GM12878 (cell line): ENCODE data around the gene STK10. TPM values are rescaled to one million over a fixed set of nuclear protein-coding genes. Genes with fewer than 3 reads are reported as not detected.

ENCODE experiments used
- ATAC-seq: fragments of 200-7000 bp; cut with Tn5 transposase; 3 replicates; pipeline ENCODE4 v1.9.1; 2020; ENCODE audit warnings: mild to moderate bottlenecking, moderate library complexity
- BruUV-seq: library from RNA; stranded (reverse); fragments of 400-500 nt; replicated peaks from 2 replicates; lab custom pipeline; 2021; lab: Mats Ljungman, UMichigan
- CTCF ChIA-PET: fragments of 300-600 bp; sonication (Branson Sonifier 250); formaldehyde crosslinking; extraction: SDS; loops from one replicate; lab custom pipeline; 2021; ENCODE audit warnings: inconsistent platforms; lab: Yijun Ruan, JAX
- POLR2A ChIA-PET: fragments of 350-600 bp; formaldehyde crosslinking; extraction: SDS; loops from one replicate; lab custom pipeline; 2021; ENCODE audit warnings: inconsistent platforms; lab: Charles Lee
- RAD21 ChIA-PET: fragments of 300-600 bp; sonication (Branson Sonifier 250); formaldehyde crosslinking; loops from one replicate; lab custom pipeline; 2023; ENCODE audit warnings: antibody characterized with exemption; ENCODE audit not compliant: unreplicated experiment; lab: Charles Lee
- SMC1A ChIA-PET: fragments of 300-600 bp; sonication (Branson Sonifier 250); formaldehyde crosslinking; loops from one replicate; lab custom pipeline; 2023; ENCODE audit not compliant: unreplicated experiment, uncharacterized antibody; lab: Charles Lee
- DNase-seq: peaks from one replicate; pipeline ENCODE4 v3.0.0-alpha.2; 2011; ENCODE audit warnings: low read depth, low spot score
- FAIRE-seq: peaks from 3 replicates; lab custom pipeline; 2011; peaks lifted over from hg19 to GRCh38; lab: Jason Lieb, UNC
- H2AFZ ChIP-seq: 2 replicates; pipeline ENCODE4 v1.6.0; 2011; ENCODE audit warnings: low read depth, low read length, control low read depth; ENCODE audit not compliant: control insufficient read depth
- H3K27ac ChIP-seq: 2 replicates; pipeline ENCODE4 v1.5.1; 2011; ENCODE audit warnings: control low read depth; ENCODE audit not compliant: control insufficient read depth, insufficient read depth
- H3K27me3 ChIP-seq, 2 experiments: replicated peaks in 1 of 2; 2 replicates each; pipeline versions ENCODE4 v1.6.0 to v1.6.1; 2011; ENCODE audit warnings: low read length in 1 of 2; ENCODE audit not compliant: control insufficient read depth in 2 of 2, insufficient read depth in 2 of 2
- H3K36me3 ChIP-seq, 2 experiments: 2 replicates each; pipeline ENCODE4 v1.5.1; 2011; ENCODE audit warnings: low read length in 1 of 2; ENCODE audit not compliant: control insufficient read depth in 2 of 2, insufficient read depth in 2 of 2
- H3K4me1 ChIP-seq: 2 replicates; pipeline ENCODE4 v1.6.1; 2011; ENCODE audit warnings: mild to moderate bottlenecking, low read length, moderate library complexity, mixed read lengths; ENCODE audit not compliant: control insufficient read depth, insufficient read depth
- H3K4me2 ChIP-seq: 2 replicates; pipeline ENCODE4 v1.6.0; 2011; ENCODE audit warnings: control low read depth; ENCODE audit not compliant: control insufficient read depth, insufficient read depth
- H3K4me3 ChIP-seq: fragments of 200-600 bp; sonication (generic); 2 replicates; pipeline ENCODE4 v1.5.1; 2016
- H3K79me2 ChIP-seq: 2 replicates; pipeline ENCODE4 v1.6.0; 2011; ENCODE audit warnings: low read length; ENCODE audit not compliant: control insufficient read depth, insufficient read depth
- H3K9ac ChIP-seq: 2 replicates; pipeline ENCODE4 v1.8.0; 2011; ENCODE audit warnings: low read length, control low read depth, mixed read lengths; ENCODE audit not compliant: control insufficient read depth, insufficient read depth
- H3K9me3 ChIP-seq: replicated peaks from 3 replicates; pipeline ENCODE4 v1.5.1; 2011; ENCODE audit warnings: mild to moderate bottlenecking, low read length; ENCODE audit not compliant: control insufficient read depth, insufficient read depth
- H4K20me1 ChIP-seq: 2 replicates; pipeline ENCODE4 v1.6.0; 2011; ENCODE audit not compliant: control insufficient read depth, insufficient read depth
- CTCF ChIP-seq, 3 experiments: IDR thresholded peaks in 2 of 3; conservative IDR thresholded peaks in 1 of 3; 2 replicates each; pipeline ENCODE4 v1.5.1; 2011; ENCODE audit warnings: low read depth in 3 of 3, low read length in 3 of 3, mild to moderate bottlenecking in 3 of 3, control low read depth in 2 of 3, moderate library complexity in 2 of 3, inconsistent platforms in 1 of 3, mixed read lengths in 1 of 3; ENCODE audit not compliant: control insufficient read depth in 2 of 3, insufficient read depth in 1 of 3; ENCODE audit errors: extremely low read depth in 1 of 3
- E2F8 ChIP-seq: fragments of 450-650 bp; IDR thresholded peaks from 2 replicates; pipeline ENCODE4 v1.6.1; 2018; ENCODE audit warnings: mild to moderate bottlenecking, low read depth, moderate library complexity; ENCODE audit not compliant: partially characterized antibody
- ESRRA ChIP-seq: IDR thresholded peaks from 2 replicates; pipeline ENCODE4 v1.6.1; 2012; ENCODE audit warnings: mild to moderate bottlenecking, low read length, improper control_type of control experiment
- HDAC2 ChIP-seq: fragments of 200-600 bp; sonication (generic); IDR thresholded peaks from 2 replicates; pipeline ENCODE4 v1.6.1; 2017
- JUND ChIP-seq: IDR thresholded peaks from 2 replicates; pipeline ENCODE4 v1.6.1; 2012; ENCODE audit warnings: low read depth, mild to moderate bottlenecking, low read length, improper control_type of control experiment, moderate library complexity
- MTA3 ChIP-seq: IDR thresholded peaks from 2 replicates; pipeline ENCODE4 v1.6.1; 2012; ENCODE audit warnings: low read length, inconsistent platforms, borderline replicate concordance
- MYB ChIP-seq: fragments of 150-350 bp; IDR thresholded peaks from 2 replicates; pipeline ENCODE4 v1.6.1; 2014; ENCODE audit warnings: mild to moderate bottlenecking, low read depth, low read length, borderline replicate concordance
- NR2C1 ChIP-seq: fragments of 450-650 bp; IDR thresholded peaks from 2 replicates; pipeline ENCODE4 v1.6.1; 2017; ENCODE audit warnings: antibody characterized with exemption, mild to moderate bottlenecking, moderate library complexity
- NR2C2 ChIP-seq: IDR thresholded peaks from 2 replicates; pipeline ENCODE4 v1.6.1; 2011; ENCODE audit warnings: borderline replicate concordance, low read depth; ENCODE audit not compliant: control insufficient read depth, insufficient read length
- PAX5 ChIP-seq: IDR thresholded peaks from 2 replicates; pipeline ENCODE4 v1.6.1; 2011; ENCODE audit warnings: low read depth, low read length, borderline replicate concordance
- RAD21 ChIP-seq: IDR thresholded peaks from 2 replicates; pipeline ENCODE4 v1.6.1; 2011; ENCODE audit warnings: mild to moderate bottlenecking, low read depth, low read length, moderate library complexity; ENCODE audit not compliant: insufficient read depth
- SKIL ChIP-seq: fragments of 450-650 bp; IDR thresholded peaks from 2 replicates; pipeline ENCODE4 v1.6.1; 2017; ENCODE audit warnings: mild to moderate bottlenecking, low read depth, inconsistent platforms; ENCODE audit not compliant: poor library complexity, severe bottlenecking
- SP1 ChIP-seq: IDR thresholded peaks from one replicate; pipeline ENCODE4 v1.6.1; 2011; ENCODE audit warnings: low read depth, low read length
- SREBF1 ChIP-seq: IDR thresholded peaks from 2 replicates; pipeline ENCODE4 v1.6.1; 2012; ENCODE audit warnings: mild to moderate bottlenecking, low read length
- SUZ12 ChIP-seq: fragments of 200-600 bp; sonication (generic); IDR thresholded peaks from one replicate; pipeline ENCODE4 v1.6.1; 2018; ENCODE audit warnings: antibody characterized with exemption, mild to moderate bottlenecking; ENCODE audit not compliant: unreplicated experiment
- TAF1 ChIP-seq: IDR thresholded peaks from 2 replicates; pipeline ENCODE4 v1.6.1; 2011; ENCODE audit warnings: mild to moderate bottlenecking, low read depth, low read length, borderline replicate concordance
- ZSCAN29 ChIP-seq: fragments of 450-650 bp; IDR thresholded peaks from 2 replicates; pipeline ENCODE4 v1.6.1; 2017; ENCODE audit warnings: mild to moderate bottlenecking, moderate library complexity
- WGBS: methylation state at CpG from one replicate; pipeline ENCODE4 v1.1.6; 2016; ENCODE audit warnings: low lambda C conversion rate; ENCODE audit not compliant: insufficient replicate concordance, insufficient coverage; ENCODE audit errors: missing lambda C conversion rate; 5-methylcytosine and 5-hydroxymethylcytosine counted together
- in situ Hi-C: fragments of 300-500 bp; cut with MboI; formaldehyde crosslinking; loops from 9 replicates; pipeline ENCODE4 v1.14.3; 2018; ENCODE audit warnings: mixed read lengths
- intact Hi-C: fragments of 100-400 bp; cut with micrococcal nuclease; formaldehyde crosslinking; loops from one replicate; pipeline ENCODE4 v1.14.2; 2022; ENCODE audit not compliant: unreplicated experiment
- polyA plus RNA-seq, 11 experiments: library from polyadenylated mRNA; depleted of rRNA in 4 of 11; unstranded in 6 of 11; stranded (reverse) in 5 of 11; fragments of >200 nt; fragmentation: Nextera tagmentation in 4 of 11; fragmentation: Illumina TruSeq in 1 of 11; extraction: Ambion mirVana in 4 of 11; extraction: Trizol in 1 of 11; gene quantifications; 1 replicate in 1 of 11; 2 replicates in 10 of 11; pipeline versions ENCODE4 v1.2.1 to v1.2.3, GENCODE V29; 2011 to 2016; ENCODE audit warnings: inconsistent platforms in 2 of 11, missing spikeins in 2 of 11, low read depth in 1 of 11
- total RNA-seq, 4 experiments: library from RNA; depleted of rRNA in 3 of 4; stranded (reverse); fragments of >200 nt in 3 of 4; fragmentation: Illumina TruSeq in 1 of 4; extraction: Trizol in 1 of 4; gene quantifications; 2 replicates each; pipeline versions ENCODE4 v1.2.1 to v1.2.3, GENCODE V29; 2013 to 2021

STK10 gene
- total and polyA plus RNA-seq, 10 of the 15 experiments (the other 5 are each of a cell fraction or from before 2014, with no cell fraction given), result 14.2 to 96.4 (median 50.6) TPM

- H3K79me2 ChIP-seq, result no peaks in the 10 kb centered on the region
- FAIRE-seq (no peak), DNase-seq (no peak), ATAC-seq (no peak)
- no peak overlapping the region for H3K4me3 ChIP-seq
- RAD21 ChIA-PET, result interaction anchor here (3.4 kb wide), 1 partner anchor 133 kb away, joined by 16 read pairs; no protein-coding TSS in a partner anchor
- no peak overlapping the region for H3K27ac ChIP-seq
- no peaks in the 10 kb centered on the region for H3K27me3 ChIP-seq
- H3K4me1 ChIP-seq, result no peaks in the 10 kb centered on the region
- in situ Hi-C loops, result loop anchor here (5.0 kb wide), 2 partner anchors 132 to 627 kb away; partner anchors contain the start of gene FGF18
- H2AFZ ChIP-seq, result no peak overlapping the region
- SMC1A ChIA-PET, result interaction anchor here (0.6 to 4.9 kb wide), 3 partner anchors 133 to 150 kb away, joined by 3 to 23 read pairs (median 3); no protein-coding TSS in a partner anchor
- H3K9ac ChIP-seq, result no peak overlapping the region
- peaks cover 12 to 28% of the 10 kb centered on the region in 2 experiments for H3K36me3 ChIP-seq
- BruUV-seq, result no TSS peak
- H4K20me1 ChIP-seq, result no peaks in the 10 kb centered on the region; the same call in 1 of the 2 replicates
- 83% methylated on average over 14 of the region's 14 CpGs for whole genome bisulfite sequencing
- no peaks in the 10 kb centered on the region for H3K9me3 ChIP-seq
- CTCF ChIA-PET, result interaction anchor here (0.7 to 1.6 kb wide), 3 partner anchors 8 to 144 kb away, joined by 3 to 10 read pairs (median 3); partner anchors contain the start of gene STK10
- no peak overlapping the region for H3K4me2 ChIP-seq
- intact Hi-C loops, result no loop called here
- TF ChIP-seq TAF1 (no peak), ESRRA (no peak), JUND (no peak), NR2C1 (no peak), RAD21 (peak; percentile 17; the same call in 1 of the 2 replicates), HDAC2 (no peak), E2F8 (no peak), SREBF1 (no peak), CTCF (IDR thresholded peaks at IDR 0.05 in 2 of 3, conservative IDR thresholded peaks at IDR 0.05 in 1 of 3; ENCODE audit: control insufficient read depth in 2 of 3, extremely low read depth in 1 of 3, insufficient read depth in 1 of 3, low read depth in 3 of 3, low read length in 3 of 3) (0 out of 6 replicates have a peak, but pooled peaks of 1 of the 3 experiments have one; percentile 1), MTA3 (no peak), PAX5 (no peak), NR2C2 (no peak), ZSCAN29 (no peak), SKIL (no peak), MYB (no peak), SP1 (no peak), SUZ12 (no peak)
- POLR2A ChIA-PET, result interaction anchor here (0.6 kb wide), 1 partner anchor 16 kb away, joined by 3 read pairs; no protein-coding TSS in a partner anchor
Observed at GRCh38 chr5:172044631-172045314, 143.3 kb downstream of the STK10 start.
